Activated CD8-positive, alpha-beta memory T cell treated with anti-CD3 and anti-CD28 coated beads for 48 hours (primary cell): ENCODE data around the gene TMOD2.
"Not testable (repeated sequence)": the region's sequence is repeated elsewhere in the genome, so short reads cannot be mapped to it uniquely, and the experiment has no call there.

Experiments used
- DNase-seq, 3 experiments: peaks; one replicate each; pipeline ENCODE4 v3.0.0-alpha.2; 2020; ENCODE audit warnings: low read depth in 2 of 3, low spot score in 2 of 3

The TMOD2 gene

DNA sequence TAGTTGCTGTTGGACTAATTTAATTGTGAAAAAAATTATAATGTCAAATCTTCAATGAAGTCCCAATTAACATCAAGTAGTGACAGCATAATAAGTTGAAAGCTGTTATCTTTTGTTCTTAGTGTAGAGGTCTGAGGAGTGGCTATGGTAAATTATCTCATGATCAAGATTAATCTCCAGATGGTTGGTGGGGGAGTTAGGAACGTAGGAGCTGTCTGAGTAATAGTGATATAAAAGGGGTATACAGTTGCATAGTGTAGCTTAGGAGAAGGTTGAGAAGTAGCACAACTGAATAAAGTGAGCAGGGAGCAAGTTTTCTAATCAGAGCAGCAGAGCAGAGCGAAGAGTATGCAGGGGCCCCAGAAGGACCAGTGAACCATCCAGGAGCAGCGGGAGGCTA is 19.5 kb downstream of the TMOD2 start:
- no peak for DNase-seq

DNA sequence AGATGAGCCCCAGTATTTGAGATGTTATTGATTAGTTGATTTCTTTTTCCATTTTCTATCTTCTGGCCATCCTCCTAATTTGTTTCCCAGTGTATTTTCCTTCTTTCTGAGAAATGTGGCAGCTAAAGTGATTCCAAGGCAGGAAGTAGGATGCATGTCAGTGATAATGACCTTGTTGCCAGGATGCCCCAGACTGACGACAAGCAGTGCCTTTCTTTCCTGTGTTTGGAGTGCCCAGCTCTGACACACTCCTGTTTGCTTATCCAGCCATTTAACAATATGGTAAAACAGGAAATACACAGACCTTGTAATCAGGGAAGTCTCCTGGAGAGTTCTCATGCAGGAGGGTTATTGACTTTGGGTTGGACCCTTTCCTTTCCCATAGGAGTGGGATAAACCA is 20.4 kb downstream of the TMOD2 start:
- DNase-seq = no peak

DNA sequence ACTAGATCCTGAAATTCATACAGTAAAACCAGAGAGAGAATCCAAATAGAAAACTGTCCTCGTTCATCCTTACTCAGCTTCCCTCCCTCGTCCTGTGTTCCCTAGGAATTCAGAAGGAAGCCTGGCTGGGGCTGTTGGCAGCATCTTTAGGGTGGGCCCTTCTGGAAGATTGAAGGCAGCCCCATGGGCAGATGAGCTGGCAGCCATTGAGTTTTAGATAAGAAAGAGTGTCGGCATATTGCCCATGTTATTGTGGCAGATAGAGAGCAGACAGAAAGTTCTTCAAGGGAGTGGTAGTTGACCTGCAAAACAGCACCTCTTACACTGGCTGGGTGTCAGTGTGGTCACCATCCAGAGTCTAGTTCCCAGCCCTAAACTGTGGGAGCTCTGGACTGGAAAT is 23.5 kb downstream of the TMOD2 start:
- DNase-seq = no peak

DNA sequence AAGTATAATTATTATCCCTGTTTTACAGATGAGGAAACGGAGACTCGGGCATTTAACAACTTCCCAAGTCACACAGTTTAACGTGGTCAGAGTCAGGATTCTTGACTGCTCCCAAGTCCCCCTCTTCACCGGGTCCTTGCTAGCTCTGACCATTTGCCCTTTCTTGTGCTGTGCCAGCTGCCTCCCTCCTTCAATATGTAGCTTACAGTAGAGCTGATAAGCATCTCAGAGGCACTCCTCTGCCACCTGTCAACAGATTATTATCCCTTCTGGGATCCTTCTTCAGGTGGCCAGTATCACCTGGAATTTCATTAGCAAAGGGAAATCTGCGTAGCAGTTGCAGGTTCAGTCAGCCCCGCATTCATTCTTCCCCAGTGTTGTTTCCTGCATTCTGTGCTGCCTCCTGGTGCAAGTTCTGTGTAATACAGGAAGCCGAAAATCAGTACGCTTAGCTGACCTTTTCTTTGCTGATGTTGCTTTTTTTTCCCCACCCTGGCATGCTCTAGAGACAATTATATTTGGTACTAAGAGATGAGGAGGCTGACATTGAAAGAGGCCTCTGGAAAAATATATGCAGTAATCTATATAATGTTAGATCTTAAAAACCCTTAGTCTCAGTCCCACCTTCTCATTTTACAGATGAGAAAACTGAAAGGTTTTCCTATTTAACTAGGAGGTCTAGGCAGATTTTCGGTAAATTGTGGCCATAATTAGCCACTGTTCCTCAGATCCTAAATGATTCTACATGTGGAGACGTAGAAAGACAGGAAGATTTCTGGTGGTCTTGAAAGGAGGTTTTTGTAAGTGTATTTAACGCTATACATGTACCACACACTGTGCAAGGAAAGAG is 24.8 kb downstream of the TMOD2 start:
- no peak for DNase-seq

DNA sequence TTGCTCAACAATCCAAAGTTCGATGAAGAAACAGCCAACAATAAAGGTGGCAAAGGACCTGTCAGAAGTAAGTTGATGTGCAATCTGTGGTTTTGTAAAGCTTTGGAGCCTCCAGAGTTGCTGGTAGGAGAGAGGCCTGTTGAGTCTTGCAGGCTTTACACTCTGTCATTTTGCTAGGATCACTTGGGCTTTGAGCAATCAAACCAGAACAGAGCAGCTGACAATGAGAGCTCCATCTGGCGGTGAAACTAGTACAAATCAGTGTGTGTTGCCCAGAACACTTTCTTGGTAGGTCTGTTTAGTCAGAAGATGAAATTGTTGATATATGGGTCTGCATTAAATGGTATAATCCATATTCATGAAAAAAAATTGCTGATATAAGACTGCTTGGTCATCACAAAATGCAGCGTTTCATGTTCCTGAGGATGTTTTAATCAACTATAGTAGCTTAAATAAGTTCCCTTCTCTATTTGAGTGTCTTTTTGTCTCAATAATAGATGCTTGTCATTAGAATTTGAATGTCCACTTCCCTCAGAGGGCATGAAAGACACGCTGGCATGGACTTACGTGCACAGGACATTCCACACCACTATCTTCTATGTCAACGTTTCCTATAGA is 25.7 kb downstream of the TMOD2 start:
- DNase-seq = no peak

DNA sequence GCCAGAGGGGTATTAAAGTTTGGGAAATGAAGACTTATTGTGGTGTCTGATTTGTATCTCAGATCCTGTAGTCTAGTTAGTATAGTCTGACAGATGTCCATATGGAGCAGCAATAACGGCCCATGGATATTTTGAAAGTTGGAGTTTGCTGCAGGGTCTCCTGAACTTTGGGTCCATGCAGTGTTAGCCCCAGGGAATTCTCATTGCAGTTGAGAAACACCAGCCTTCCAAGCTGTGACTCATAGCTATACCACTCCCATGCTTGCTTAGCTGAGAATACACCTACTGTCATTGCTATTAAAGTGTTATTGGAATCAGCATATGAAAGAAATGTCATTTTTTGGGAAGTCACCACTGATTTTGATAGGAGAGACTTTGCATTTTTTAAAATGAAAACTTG is 29.2 kb downstream of the TMOD2 start:
- no peak for DNase-seq

DNA sequence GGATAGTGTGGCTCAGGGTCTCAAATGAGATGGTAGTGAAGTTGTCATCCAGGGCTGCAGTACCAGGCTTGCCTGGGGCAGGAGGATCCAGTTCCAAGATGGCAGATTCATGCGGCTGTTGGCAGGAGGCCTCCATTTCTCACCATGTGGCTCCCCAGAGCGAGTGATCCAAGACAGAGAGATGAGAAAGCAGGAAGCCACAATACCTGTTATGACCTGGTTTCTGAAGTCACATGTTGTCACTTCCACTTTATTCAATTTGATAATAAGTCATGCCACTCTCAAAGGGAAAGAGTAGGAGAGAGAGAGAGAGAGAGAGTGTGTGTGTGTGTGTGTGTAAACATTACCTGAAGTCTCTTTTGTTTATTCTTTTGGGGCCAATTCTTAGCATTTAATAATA is 30.1 kb downstream of the TMOD2 start:
- no peak for DNase-seq

DNA sequence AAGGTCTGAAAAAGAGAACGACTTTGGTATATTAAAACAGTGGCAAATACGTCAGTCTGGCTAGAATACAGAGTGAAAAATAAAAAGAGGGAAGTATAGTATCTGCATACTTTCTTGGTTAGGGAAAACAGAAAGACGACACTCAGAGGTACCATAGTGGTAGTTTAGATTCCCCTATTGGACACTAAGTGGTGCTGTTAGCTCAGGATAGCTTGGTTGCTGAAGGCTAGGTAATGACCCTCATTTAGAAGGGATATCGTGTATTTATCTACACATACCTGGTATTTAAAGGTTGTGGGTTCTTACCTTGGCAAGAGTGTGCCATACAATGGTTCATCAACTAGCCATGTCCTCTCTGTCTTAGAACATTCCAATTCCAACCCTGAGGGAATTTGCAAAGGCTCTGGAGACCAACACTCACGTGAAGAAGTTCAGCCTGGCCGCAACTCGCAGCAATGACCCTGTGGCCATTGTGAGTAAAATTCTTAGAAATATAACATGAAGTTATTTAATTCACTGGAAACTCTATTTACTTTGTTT is 31.0 kb downstream of the TMOD2 start:
- no peak for DNase-seq

DNA sequence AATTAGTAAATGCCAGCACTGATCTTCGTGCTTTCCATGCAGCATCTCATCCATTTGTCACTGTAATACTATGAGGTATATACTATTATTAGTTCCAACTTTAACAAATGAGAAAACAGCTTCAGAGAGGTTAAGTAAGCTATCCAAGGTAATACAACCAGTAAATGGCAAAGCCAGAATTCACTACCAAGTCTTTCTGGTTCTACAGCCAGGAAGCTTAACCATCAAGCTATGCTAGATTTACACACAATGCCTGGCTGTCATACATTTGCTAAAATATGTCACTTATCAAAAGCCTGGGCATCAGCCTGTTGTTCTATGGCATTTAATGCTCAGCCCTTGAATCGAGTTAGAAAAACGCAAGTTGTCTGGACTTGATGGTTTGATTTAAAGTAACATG is 32.6 kb downstream of the TMOD2 start:
- DNase-seq = no peak

DNA sequence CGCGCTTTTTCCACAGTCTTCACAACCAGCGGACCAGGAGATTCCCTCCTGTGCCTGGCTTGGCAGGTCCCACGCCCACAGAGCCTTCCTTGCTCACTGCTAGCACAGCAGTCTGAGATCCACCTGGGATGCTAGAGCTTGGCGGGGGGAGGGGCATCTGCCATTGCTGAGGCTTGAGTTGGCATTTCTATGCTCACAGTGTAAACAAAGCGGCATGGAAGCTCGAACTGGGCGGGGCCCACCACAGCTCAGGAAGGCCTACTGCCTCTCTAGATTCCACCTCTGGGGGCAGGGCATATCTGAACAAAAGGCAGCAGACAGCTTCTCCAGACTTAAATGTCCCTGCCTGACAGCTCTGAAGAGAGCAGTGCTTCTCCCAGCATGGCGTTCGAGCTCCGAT is 35.7 kb downstream of the TMOD2 start:
- DNase-seq = not testable (repeated sequence)

DNA sequence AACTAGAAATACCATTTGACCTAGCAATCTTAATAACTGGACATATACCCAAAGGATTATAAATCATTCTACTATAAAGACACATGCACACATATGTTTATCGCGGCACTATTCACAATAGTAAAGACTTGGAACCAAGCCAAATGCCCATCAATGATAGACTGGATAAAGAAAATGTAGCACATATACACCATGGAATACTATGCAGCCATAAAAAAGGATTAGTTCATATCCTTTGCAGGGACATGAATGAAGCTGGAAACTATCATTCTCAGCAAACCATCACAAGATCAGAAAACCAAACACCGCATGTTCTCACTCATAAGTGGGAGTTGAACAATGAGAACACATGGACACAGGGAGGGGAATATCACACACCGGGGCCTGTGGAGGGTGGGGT is 41.1 kb downstream of the TMOD2 start:
- DNase-seq = not testable (repeated sequence)

DNA sequence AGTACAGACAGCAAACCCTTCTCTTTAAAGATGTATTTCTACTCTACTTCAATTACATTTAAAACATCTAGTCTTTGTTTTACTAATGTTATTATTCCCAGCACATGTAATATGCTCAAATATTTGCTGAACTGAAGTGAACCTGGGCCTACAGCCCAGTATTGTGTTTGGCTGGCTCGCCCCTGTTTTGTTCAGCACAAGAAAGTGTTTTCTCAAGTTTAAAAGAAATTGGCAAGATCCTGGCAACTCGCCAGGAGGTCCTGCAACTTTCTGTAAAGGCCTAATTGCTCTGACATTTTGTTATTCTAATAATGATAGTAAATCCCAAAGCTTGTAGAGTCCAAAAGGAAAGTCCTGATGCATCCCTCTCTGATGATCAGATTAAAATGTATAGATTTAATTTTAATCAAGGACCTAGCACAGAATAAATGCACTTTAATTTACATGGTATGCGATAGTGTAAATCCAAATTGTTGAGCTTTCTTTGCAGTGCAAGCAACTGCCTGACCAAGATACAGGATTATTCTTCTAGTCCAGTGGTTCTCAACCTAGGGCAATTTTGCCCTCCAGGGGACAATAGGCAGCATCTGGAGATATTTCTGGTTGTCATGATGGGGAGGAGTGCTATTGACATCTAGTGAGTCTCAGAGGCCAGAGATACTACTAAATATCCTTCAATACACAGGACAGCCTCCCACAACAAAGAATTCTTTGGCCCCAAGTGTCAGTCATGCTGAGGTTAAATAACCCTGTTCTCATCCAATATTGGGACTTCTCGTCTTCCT is 42.3 kb downstream of the TMOD2 start:
- no peak for DNase-seq

DNA sequence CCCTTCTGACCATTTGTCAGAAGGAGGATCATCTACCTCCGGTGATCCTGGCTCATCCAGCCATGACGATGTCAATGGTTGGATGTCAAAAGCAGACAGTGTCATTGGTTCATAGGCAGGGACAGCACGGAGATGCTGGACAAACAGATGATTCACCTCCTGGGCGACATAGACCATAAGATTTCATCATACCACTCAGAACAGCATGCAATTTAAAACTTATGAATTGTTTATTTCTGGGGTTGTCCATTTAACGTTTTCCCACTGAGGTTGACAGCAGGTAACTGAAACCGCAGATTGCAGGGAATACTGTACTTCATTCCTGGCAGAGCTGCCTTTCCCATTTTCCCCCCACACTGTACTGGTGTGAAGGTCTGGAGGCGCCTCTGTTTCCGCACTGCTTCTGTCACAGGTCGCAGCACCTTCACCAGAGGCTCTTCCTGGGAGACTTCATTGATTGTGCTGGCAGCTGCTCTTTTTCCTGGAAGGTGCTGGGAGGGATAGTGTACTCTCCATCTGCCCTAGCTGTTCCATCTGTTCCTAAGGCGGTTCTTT is 45.5 kb downstream of the TMOD2 start:
- no peak for DNase-seq

DNA sequence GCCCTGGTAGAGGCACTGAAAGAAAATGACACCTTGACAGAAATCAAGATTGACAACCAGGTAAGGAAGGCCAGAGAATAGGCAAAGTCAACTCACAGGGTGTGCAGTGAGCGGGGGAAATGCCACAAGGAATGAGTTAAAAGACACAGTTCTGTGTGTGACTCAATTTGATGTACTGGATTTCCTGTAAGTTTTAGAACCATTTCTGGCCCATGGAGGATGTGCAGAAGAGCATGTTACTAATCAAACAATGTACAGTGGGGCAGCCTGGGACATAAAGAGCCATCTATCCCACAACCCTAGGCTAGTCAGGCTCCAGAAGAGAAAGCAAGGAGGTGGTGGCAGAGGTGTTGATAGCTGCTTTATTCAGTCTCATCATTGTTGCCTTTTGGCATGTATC is 46.9 kb downstream of the TMOD2 start:
- DNase-seq = no peak

DNA sequence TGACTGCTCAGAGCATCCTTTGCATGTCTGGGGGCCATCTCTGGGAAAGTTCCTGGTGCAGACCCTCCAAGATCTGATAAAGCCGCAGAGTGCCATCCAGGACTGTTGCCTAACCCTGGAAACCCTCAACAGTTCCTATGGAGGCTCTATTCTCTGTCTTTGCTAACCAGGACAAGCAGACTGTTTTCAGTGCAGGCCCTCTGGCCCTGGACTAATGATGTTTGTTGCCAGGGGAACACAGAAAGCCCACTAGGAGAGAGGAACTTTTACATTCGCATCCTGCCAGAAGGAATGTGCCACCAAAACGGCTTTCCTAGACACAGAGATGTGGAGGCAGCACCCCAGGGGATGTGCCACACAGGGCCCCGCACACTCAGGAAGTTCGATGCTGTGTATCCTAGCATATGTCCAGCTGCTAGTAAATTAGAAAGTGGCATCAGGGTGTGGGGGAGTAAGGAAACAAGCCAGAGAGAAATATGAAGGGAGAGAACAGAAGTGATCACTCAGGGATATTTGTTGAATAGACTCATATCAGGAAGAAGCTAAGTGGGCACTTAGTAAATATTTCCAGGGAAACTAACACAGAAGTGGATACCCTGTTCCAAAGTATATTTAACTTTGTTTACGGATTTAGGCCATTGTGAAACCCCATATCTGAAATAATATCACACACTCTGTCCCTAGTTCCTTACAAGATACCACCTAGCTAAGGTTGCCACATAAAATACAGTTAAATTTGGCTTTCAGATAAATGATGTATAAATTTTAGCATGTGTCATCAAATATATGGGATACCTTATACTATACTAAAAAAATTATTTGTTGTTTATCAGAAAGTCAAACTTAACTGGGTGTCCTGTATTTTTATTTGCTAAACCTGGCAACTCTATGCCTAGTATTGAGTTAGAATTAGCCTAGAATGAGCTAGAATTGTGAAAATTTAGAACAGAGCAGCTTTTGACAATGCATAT is 48.2 kb downstream of the TMOD2 start:
- DNase-seq = no peak

DNA sequence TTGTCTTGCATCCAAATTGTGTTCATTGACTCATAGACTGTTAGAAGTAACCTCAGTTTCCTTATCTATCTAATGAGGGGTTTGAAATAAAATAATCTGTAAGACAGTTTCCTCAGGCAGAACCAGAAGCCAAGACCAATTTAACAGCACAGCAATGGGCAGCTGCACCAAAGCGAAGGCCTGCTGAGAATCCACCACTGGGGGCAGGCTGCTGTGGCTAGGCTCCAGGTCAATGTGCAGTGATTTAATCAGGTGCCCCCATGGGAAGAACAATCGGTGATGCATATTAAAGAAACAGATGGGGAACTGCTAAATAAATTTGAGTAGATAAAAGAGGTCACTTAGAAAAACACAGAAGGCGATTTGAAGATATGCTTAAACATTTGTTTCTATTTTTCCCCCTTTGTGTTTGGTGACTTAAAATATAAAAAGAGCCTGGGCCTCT is 50.0 kb downstream of the TMOD2 start:
- no peak for DNase-seq

DNA sequence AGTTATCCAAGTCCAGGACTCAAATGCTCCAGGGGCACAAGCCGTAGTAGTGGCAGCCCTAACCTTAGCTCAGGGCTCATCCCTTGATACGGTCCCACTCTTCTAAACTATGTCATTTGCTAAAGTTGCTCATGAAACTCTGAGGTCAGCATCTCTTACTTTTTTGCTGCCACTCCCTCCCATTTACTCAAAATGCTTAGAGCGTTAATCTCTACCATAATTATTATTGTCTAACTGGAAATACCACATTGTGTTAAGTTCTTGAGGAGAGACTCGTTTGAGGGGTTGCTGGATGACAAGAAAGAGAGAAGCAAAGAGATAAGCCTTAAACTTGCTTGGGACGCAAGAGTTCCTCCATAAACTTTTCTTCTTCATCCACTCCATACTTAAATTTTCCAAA is 51.2 kb downstream of the TMOD2 start:
- no peak for DNase-seq

DNA sequence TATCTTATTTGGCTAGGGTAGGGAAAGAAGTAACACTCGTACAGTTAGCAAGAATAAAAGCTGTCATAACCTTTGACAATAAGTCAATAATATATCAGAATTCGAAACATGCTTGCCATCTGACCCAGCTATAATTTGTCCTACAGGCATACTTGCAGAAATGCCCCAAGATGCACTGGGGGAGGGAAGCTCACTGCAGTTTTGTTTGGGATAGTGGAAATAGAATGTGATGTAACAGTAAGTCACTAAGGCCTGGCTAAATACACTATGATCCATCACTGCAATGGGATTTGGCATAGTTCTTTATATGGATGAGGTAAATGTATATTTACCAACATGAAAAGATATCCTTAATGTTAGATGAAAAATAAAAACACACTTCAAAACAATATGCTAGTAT is 52.6 kb downstream of the TMOD2 start:
- no peak for DNase-seq

DNA sequence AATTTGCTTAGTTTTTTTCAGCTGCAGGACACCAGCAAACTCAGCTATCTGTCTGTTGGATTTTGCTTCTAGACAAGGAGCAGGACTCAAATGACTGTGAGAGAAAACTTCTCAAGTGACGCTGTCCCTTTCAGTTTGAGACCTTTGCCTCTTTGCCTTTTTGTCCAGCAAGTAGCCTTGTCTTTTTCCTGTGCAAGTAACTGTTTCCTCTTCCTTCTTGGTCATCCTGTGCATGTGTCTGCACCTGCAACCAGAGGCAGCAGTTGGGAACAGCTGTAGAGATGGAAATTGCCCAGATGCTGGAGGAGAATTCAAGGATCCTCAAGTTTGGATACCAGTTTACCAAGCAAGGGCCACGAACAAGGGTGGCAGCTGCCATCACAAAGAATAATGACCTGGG is 54.7 kb downstream of the TMOD2 start:
- DNase-seq = no peak

DNA sequence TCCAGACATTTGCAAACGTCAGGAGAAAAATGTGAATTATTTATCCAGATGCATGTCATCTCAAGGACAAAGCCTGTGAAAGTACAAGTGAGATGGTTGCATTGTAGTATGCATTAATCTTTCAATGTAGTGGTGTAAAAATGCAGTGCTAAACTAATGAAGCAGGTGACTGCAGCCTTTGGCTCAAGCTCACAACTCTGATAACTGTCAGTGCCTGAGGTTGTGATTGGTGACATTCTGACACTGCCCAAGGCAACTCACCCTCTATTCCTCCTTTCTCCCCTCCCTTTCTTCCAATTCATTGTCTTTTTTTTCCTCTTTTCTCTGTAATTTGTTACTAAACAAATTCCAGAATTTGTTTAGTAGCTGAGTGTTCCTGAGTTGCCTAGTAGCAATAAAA is 58.1 kb downstream of the TMOD2 start:
- DNase-seq = no peak
